ENCODE data around the gene HIVEP3. TPM values are rescaled to one million over a fixed set of nuclear protein-coding genes. Genes with fewer than 3 reads are reported as not detected.

HIVEP3 gene
- polyA plus RNA-seq, 1 donor (not counting 4 experiments of a cell fraction or from before 2014, with no cell fraction given): 1.1 TPM

DNA sequence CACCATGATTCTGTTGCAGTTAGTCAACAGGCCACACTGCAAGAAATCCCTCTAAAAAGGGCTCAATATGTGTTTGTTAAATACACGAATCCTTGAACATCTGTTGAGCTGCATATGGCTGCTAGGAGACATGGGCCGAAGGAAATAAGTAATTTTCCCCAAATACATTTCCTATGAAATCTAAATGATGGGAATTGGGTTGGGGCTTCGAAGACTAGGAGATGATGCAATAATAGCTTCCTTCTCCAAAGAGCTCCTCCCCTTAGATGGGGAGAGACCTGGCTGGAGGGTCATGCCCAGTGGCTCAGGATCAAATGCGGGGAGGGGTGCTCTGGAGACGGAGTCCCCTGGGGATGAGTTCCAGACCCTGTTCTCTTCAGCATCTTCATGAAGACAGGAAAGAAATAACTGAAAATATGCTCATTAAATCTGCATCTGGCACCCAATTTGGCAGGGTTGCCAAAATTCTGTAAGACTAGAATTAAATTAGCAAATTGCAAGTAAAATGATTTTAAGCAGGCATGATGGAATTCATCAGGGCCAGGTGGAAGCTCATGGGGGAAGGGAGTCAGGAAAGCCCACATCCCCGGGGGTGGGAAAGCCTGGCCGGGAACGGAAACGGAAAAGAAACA, 269.2 kb downstream of the HIVEP3 start:
- no peaks in the 10 kb centered on the region for H3K79me2 ChIP-seq (ENCODE audit: control insufficient read depth, insufficient read depth, low read length)
- H3K9me3 ChIP-seq (ENCODE audit: control insufficient read depth, low read depth, low read length): no peaks in the 10 kb centered on the region
- no peaks in the 10 kb centered on the region for H4K20me1 ChIP-seq (ENCODE audit: control insufficient read depth, extremely low read depth, insufficient read depth, low read length)
- DNase-seq (ENCODE audit: low read depth, low spot score) (no peak), FAIRE-seq (no peak)
- no peak overlapping the region for H3K4me3 ChIP-seq (ENCODE audit: control insufficient read depth in 2 of 3, extremely low read depth in 1 of 3, insufficient read depth in 2 of 3, low read depth in 1 of 3, low read length in 3 of 3)
- H3K4me1 ChIP-seq (ENCODE audit: control insufficient read depth, extremely low read depth, insufficient read depth, low read length): no peaks in the 10 kb centered on the region
- no peak overlapping the region for H3K27ac ChIP-seq (ENCODE audit: control insufficient read depth, insufficient read depth, low read length)
- H3K4me2 ChIP-seq (ENCODE audit: control insufficient read depth, extremely low read depth, insufficient read depth, low read depth, low read length): no peak overlapping the region
- H3K9me1 ChIP-seq (ENCODE audit: control insufficient read depth, extremely low read depth, insufficient read depth, low read length): no peaks in the 10 kb centered on the region
- TF ChIP-seq, protein P1, sequence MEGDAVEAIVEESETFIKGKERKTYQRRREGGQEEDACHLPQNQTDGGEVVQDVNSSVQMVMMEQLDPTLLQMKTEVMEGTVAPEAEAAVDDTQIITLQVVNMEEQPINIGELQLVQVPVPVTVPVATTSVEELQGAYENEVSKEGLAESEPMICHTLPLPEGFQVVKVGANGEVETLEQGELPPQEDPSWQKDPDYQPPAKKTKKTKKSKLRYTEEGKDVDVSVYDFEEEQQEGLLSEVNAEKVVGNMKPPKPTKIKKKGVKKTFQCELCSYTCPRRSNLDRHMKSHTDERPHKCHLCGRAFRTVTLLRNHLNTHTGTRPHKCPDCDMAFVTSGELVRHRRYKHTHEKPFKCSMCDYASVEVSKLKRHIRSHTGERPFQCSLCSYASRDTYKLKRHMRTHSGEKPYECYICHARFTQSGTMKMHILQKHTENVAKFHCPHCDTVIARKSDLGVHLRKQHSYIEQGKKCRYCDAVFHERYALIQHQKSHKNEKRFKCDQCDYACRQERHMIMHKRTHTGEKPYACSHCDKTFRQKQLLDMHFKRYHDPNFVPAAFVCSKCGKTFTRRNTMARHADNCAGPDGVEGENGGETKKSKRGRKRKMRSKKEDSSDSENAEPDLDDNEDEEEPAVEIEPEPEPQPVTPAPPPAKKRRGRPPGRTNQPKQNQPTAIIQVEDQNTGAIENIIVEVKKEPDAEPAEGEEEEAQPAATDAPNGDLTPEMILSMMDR (optimal IDR thresholded peaks at IDR 0.05 in 1 of 3, IDR thresholded peaks at IDR 0.05 in 1 of 3, conservative IDR thresholded peaks at IDR 0.05 in 1 of 3; ENCODE audit: extremely low read depth in 1 of 3, insufficient read depth in 2 of 3, low read length in 3 of 3): no peak
- no peak for TF ChIP-seq EZH2 (IDR thresholded peaks at IDR 0.05; ENCODE audit: low read length)
- dilution Hi-C loops (cut with MboI; ENCODE audit: extremely low pct_ligation_motif_present, low sequenced_read_pairs): no loop called here
- H2AFZ ChIP-seq (ENCODE audit: control insufficient read depth, low read length): no peak overlapping the region
- H3K36me3 ChIP-seq (ENCODE audit: control insufficient read depth in 2 of 2, extremely low read depth in 1 of 2, insufficient read depth in 2 of 2, low read length in 2 of 2): no peaks in the 10 kb centered on the region
- no peaks in the 10 kb centered on the region for H3K27me3 ChIP-seq (ENCODE audit: control insufficient read depth, extremely low read depth, insufficient read depth, low read length)
- H3K9ac ChIP-seq (ENCODE audit: control insufficient read depth, extremely low read depth, insufficient read depth, low read length): no peak overlapping the region

DNA sequence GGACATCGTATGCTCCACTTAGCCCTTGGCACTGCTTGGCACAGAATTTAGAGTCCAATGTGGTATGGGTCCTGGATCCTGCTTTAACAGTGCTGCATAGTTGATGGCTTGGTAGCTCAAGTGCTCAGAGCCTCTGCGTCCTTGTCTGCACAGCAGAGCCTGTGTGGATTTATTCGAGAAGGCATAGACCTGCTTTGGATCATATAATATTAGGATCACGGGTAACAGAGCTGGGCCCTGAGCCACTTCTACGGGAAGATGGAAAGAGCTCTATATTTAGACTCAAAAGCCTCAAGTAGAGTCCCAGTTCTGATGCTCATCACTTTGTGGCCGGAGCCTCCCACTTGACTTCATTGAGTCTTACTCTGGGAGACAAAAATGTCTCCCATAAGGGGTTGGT, 269.9 kb downstream of the HIVEP3 start:
- Histone ChIP-seq H3K27me3 (ENCODE audit: control insufficient read depth, extremely low read depth, insufficient read depth, low read length) (no peaks in the 10 kb centered on the region), H2AFZ (ENCODE audit: control insufficient read depth, low read length) (no peak overlapping the region), H3K9ac (ENCODE audit: control insufficient read depth, extremely low read depth, insufficient read depth, low read length) (no peak overlapping the region), H3K4me3 (ENCODE audit: control insufficient read depth in 2 of 3, extremely low read depth in 1 of 3, insufficient read depth in 2 of 3, low read depth in 1 of 3, low read length in 3 of 3) (no peak overlapping the region), H3K36me3 (ENCODE audit: control insufficient read depth in 2 of 2, extremely low read depth in 1 of 2, insufficient read depth in 2 of 2, low read length in 2 of 2) (no peaks in the 10 kb centered on the region), H3K27ac (ENCODE audit: control insufficient read depth, insufficient read depth, low read length) (no peak overlapping the region), H3K4me2 (ENCODE audit: control insufficient read depth, extremely low read depth, insufficient read depth, low read depth, low read length) (no peak overlapping the region), H3K9me1 (ENCODE audit: control insufficient read depth, extremely low read depth, insufficient read depth, low read length) (no peaks in the 10 kb centered on the region), H3K79me2 (ENCODE audit: control insufficient read depth, insufficient read depth, low read length) (no peaks in the 10 kb centered on the region), H3K4me1 (ENCODE audit: control insufficient read depth, extremely low read depth, insufficient read depth, low read length) (no peaks in the 10 kb centered on the region), H3K9me3 (ENCODE audit: control insufficient read depth, low read depth, low read length) (no peaks in the 10 kb centered on the region), H4K20me1 (ENCODE audit: control insufficient read depth, extremely low read depth, insufficient read depth, low read length) (no peaks in the 10 kb centered on the region)
- FAIRE-seq (no peak), DNase-seq (ENCODE audit: low read depth, low spot score) (no peak)
- TF ChIP-seq, protein P1 (optimal IDR thresholded peaks at IDR 0.05 in 1 of 3, IDR thresholded peaks at IDR 0.05 in 1 of 3, conservative IDR thresholded peaks at IDR 0.05 in 1 of 3; ENCODE audit: extremely low read depth in 1 of 3, insufficient read depth in 2 of 3, low read length in 3 of 3): no peak
- no peak for TF ChIP-seq EZH2 (IDR thresholded peaks at IDR 0.05; ENCODE audit: low read length)
- dilution Hi-C loops (cut with MboI; ENCODE audit: extremely low pct_ligation_motif_present, low sequenced_read_pairs): no loop called here

Measured in keratinocyte (primary cell).